Measurements from ENCODE around the gene RABGAP1L. TPM values are rescaled to one million over a fixed set of nuclear protein-coding genes. Genes with fewer than 3 reads are reported as not detected.

The RABGAP1L gene
- total RNA-seq, 1 donor from 2014 or later = 46.0 TPM

DNA sequence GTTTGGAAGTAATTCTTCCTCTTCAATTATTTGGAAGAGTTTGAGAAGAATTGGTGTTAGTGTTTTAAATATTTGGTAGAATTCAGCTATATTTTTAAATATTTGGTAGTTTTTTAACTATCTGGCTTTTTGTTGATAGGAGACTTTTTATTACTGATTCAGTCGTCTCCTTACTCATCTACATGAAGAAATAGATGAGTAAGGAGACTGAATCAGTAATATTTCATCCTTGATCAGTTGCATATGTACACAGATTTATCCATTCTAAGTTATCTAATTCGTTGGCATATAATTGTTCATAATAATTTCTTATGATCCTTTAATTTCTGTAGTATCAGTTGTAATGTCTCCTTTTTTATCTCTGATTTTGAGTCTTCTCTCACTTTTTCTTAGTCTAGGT lies 512.5 kb downstream of the RABGAP1L start:
- H3K27me3 Mint-ChIP-seq (ENCODE audit: insufficient read depth, low read depth) = no peaks in the 10 kb centered on the region
- Histone ChIP-seq H3K9ac (no peak overlapping the region), H3F3A (ENCODE audit: low read depth) (no peaks in the 10 kb centered on the region), H3K4me2 (no peak overlapping the region), H3K27me3 (no peaks in the 10 kb centered on the region), H3K4me1 (no peaks in the 10 kb centered on the region), H3K4me3 (no peak overlapping the region), H3K9me3 (ENCODE audit: low read depth) (no peaks in the 10 kb centered on the region), H3K36me3 (no peaks in the 10 kb centered on the region), H3K79me2 (ENCODE audit: low read depth) (no peaks in the 10 kb centered on the region), H4K20me1 (ENCODE audit: low read depth) (no peaks in the 10 kb centered on the region), H2AFZ (replicated peaks) (no peak overlapping the region), H3K27ac (no peak overlapping the region)
- peaks cover 4% of the 10 kb centered on the region for H3K9me3 Mint-ChIP-seq
- no peak for TF ChIP-seq EZH2 (IDR thresholded peaks at IDR 0.05)
- TF ChIP-seq EZH2phosphoT487 (IDR thresholded peaks at IDR 0.05) = no peak
- TF ChIP-seq, protein P1, sequence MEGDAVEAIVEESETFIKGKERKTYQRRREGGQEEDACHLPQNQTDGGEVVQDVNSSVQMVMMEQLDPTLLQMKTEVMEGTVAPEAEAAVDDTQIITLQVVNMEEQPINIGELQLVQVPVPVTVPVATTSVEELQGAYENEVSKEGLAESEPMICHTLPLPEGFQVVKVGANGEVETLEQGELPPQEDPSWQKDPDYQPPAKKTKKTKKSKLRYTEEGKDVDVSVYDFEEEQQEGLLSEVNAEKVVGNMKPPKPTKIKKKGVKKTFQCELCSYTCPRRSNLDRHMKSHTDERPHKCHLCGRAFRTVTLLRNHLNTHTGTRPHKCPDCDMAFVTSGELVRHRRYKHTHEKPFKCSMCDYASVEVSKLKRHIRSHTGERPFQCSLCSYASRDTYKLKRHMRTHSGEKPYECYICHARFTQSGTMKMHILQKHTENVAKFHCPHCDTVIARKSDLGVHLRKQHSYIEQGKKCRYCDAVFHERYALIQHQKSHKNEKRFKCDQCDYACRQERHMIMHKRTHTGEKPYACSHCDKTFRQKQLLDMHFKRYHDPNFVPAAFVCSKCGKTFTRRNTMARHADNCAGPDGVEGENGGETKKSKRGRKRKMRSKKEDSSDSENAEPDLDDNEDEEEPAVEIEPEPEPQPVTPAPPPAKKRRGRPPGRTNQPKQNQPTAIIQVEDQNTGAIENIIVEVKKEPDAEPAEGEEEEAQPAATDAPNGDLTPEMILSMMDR (IDR thresholded peaks at IDR 0.05) = no peak
- no peak overlapping the region for H3K27ac Mint-ChIP-seq
- no peak overlapping the region for H3K4me3 Mint-ChIP-seq
- no peak for DNase-seq (ENCODE audit: low spot score)
- H3K36me3 Mint-ChIP-seq = no peaks in the 10 kb centered on the region
- H3K4me1 Mint-ChIP-seq = no peaks in the 10 kb centered on the region

DNA sequence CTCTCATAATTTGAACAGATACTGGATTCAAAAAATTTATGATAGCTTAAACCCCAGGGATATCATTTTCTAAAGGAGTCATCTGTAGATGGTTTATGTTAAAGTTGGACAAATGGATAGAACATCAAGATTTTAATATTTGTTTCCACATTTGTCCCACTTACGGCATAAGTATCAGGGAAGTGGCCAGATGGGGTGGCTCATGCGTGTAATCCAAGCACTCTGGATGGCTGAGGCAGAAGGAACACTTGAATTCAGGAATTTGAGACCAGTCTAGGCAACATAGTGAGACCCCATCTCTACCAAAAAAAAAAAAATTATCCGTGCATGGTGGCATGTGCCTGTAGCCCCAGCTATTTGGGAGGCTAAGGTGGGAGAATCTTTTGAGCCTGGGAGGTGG lies 517.5 kb downstream of the RABGAP1L start:
- Mint-ChIP-seq H3K36me3 (no peaks in the 10 kb centered on the region), H3K27me3 (ENCODE audit: insufficient read depth, low read depth) (no peaks in the 10 kb centered on the region), H3K27ac (no peak overlapping the region), H3K4me1 (no peaks in the 10 kb centered on the region), H3K4me3 (no peak overlapping the region), H3K9me3 (no peaks in the 10 kb centered on the region)
- no peak for TF ChIP-seq EZH2 (IDR thresholded peaks at IDR 0.05)
- TF ChIP-seq, protein P1 (IDR thresholded peaks at IDR 0.05) = no peak
- Histone ChIP-seq H3K4me1 (peaks cover 7% of the 10 kb centered on the region), H3K9ac (no peak overlapping the region), H3K4me2 (no peak overlapping the region), H2AFZ (replicated peaks) (no peak overlapping the region), H3K9me3 (ENCODE audit: low read depth) (no peaks in the 10 kb centered on the region), H3K4me3 (no peak overlapping the region), H3K36me3 (no peaks in the 10 kb centered on the region), H3K79me2 (ENCODE audit: low read depth) (no peaks in the 10 kb centered on the region), H3K27me3 (no peaks in the 10 kb centered on the region), H3K27ac (no peak overlapping the region), H4K20me1 (ENCODE audit: low read depth) (no peaks in the 10 kb centered on the region), H3F3A (ENCODE audit: low read depth) (no peaks in the 10 kb centered on the region)
- no peak for DNase-seq (ENCODE audit: low spot score)

DNA sequence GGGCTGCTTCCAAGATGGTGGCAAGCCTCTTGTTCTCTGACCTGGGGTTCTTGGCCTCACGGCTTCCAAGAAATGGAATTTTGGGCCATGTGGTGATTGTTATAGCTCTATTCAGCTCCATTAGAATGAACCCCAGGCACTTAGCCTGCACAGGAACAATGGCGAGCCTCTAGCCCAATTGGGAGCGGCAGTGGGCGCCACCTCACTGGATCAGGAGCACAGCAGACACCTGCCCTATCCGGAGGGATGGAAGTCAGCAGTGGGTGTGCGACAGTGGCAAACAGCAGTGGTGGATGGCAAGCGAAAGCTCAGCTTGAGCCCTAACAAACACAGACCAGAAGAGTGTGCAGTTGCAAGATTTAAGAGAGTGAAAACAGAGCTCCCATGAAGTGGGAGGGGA lies 519.3 kb downstream of the RABGAP1L start:
- Histone ChIP-seq H3K4me1 (peaks cover 7% of the 10 kb centered on the region), H3K9me3 (ENCODE audit: low read depth) (no peaks in the 10 kb centered on the region), H3F3A (ENCODE audit: low read depth) (no peaks in the 10 kb centered on the region), H4K20me1 (ENCODE audit: low read depth) (no peaks in the 10 kb centered on the region), H2AFZ (replicated peaks) (peak overlapping the region; percentile 58), H3K4me2 (no peak overlapping the region), H3K27ac (no peak overlapping the region), H3K79me2 (ENCODE audit: low read depth) (no peaks in the 10 kb centered on the region), H3K27me3 (no peaks in the 10 kb centered on the region), H3K9ac (no peak overlapping the region), H3K4me3 (no peak overlapping the region), H3K36me3 (no peaks in the 10 kb centered on the region)
- Mint-ChIP-seq H3K4me1 (no peaks in the 10 kb centered on the region), H3K27me3 (ENCODE audit: insufficient read depth, low read depth) (no peaks in the 10 kb centered on the region), H3K36me3 (no peaks in the 10 kb centered on the region), H3K4me3 (no peak overlapping the region), H3K9me3 (no peaks in the 10 kb centered on the region), H3K27ac (no peak overlapping the region)
- peak; percentile 8 for DNase-seq (ENCODE audit: low spot score)
- TF ChIP-seq EZH2phosphoT487 (IDR thresholded peaks at IDR 0.05) = no peak
- TF ChIP-seq, protein P1 (IDR thresholded peaks at IDR 0.05) = no peak
- TF ChIP-seq EZH2 (IDR thresholded peaks at IDR 0.05) = no peak
